DND-41 (cell line): Measurements from ENCODE around the gene SHPK.

Experiments
- ATAC-seq: fragments of 200-7000 bp; cut with Tn5 transposase; 3 replicates; pipeline ENCODE4 v1.9.1; 2021; ENCODE audit warnings: low read depth; ENCODE audit not compliant: insufficient read depth
- DNase-seq: peaks from one replicate; pipeline ENCODE4 v3.0.0-alpha.2; 2020
- H2AFZ ChIP-seq: 2 replicates; pipeline ENCODE4 v1.6.0; 2012; ENCODE audit warnings: low read depth, low read length
- H3K27ac ChIP-seq: 2 replicates; pipeline ENCODE4 v1.5.1; 2012; ENCODE audit warnings: low read length, inconsistent platforms
- H3K27me3 ChIP-seq: fragments of 200-600 bp; sonication (generic); 2 replicates; pipeline ENCODE4 v1.6.0; 2012; ENCODE audit warnings: low read length, mild to moderate bottlenecking, inconsistent platforms; ENCODE audit not compliant: insufficient read depth, poor library complexity
- H3K36me3 ChIP-seq: 2 replicates; pipeline ENCODE4 v1.5.1; 2012; ENCODE audit warnings: low read length, inconsistent platforms; ENCODE audit not compliant: insufficient read depth
- H3K4me1 ChIP-seq: 2 replicates; pipeline ENCODE4 v1.5.1; 2012; ENCODE audit warnings: mild to moderate bottlenecking, low read length; ENCODE audit not compliant: insufficient read depth
- H3K4me2 ChIP-seq: 2 replicates; pipeline ENCODE4 v1.6.0; 2012; ENCODE audit warnings: mild to moderate bottlenecking, moderate library complexity, low read length, inconsistent platforms; ENCODE audit not compliant: insufficient read depth
- H3K4me3 ChIP-seq, 2 experiments: fragments of 200-600 bp in 1 of 2; shearing (Covaris generic) in 1 of 2; 2 replicates each; pipeline ENCODE4 v1.5.1; 2012 to 2016; ENCODE audit warnings: inconsistent platforms in 2 of 2, low read length in 2 of 2, mild to moderate bottlenecking in 2 of 2, low read depth in 1 of 2, moderate library complexity in 1 of 2
- H3K79me2 ChIP-seq: 2 replicates; pipeline ENCODE4 v1.6.0; 2012; ENCODE audit warnings: low read length, inconsistent platforms; ENCODE audit not compliant: insufficient read depth
- H3K9ac ChIP-seq: 2 replicates; pipeline ENCODE4 v1.6.0; 2012; ENCODE audit warnings: low read depth, mild to moderate bottlenecking, inconsistent platforms, low read length, moderate library complexity
- H3K9me3 ChIP-seq: 2 replicates; pipeline ENCODE4 v1.5.1; 2012; ENCODE audit warnings: low read length, moderate library complexity, mild to moderate bottlenecking, inconsistent platforms; ENCODE audit not compliant: insufficient read depth, severe bottlenecking
- H4K20me1 ChIP-seq: 2 replicates; pipeline ENCODE4 v1.6.0; 2012; ENCODE audit warnings: low read length; ENCODE audit not compliant: insufficient read depth
- EZH2 ChIP-seq: IDR thresholded peaks from 3 replicates; pipeline ENCODE4 v1.6.1; 2012; ENCODE audit warnings: borderline replicate concordance, low read depth, mild to moderate bottlenecking, moderate library complexity, low read length, inconsistent platforms; ENCODE audit not compliant: severe bottlenecking
- TF ChIP-seq, protein P1 (sequence below): IDR thresholded peaks from 2 replicates; pipeline ENCODE4 v1.5.1; 2012; ENCODE audit warnings: borderline replicate concordance, low read length, moderate library complexity, mild to moderate bottlenecking; ENCODE audit not compliant: poor library complexity, severe bottlenecking; ENCODE audit errors: extremely low read depth

SHPK gene

DNA sequence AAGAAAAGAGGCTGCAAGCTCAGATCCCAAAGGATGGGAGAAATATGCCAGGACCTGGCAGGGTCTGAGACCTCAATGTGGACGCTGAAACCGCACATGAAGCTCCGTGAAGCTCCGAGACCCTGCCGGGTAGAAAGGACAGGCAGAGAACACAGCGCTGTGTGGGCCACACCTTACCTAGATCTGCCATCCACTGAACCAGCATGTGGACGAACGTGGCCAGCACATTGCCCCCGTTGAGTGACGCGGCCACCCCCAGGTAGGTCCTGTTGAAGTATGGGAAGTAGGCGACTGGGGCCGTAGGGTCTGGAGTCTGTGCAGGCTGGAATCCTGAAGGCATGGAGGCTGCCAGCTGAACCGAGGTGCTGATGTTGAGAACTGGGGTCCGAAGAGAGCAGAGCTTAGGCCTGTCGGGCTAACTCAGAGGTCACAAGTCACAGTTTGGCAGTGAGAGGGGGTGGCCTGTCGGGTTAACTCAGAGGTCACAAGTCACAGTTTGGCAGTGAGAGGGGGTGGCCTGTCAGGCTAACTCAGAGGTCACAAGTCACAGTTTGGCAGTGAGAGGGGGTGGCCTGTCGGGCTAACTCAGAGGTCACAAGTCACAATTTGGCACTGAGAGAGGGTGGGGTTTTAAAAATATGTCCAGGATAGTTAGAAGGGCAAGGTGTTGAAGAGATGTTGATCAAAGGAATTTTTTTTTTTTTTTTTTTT is 20.7 kb downstream of the SHPK start:
- H3K9me3 ChIP-seq: peaks cover 3% of the 10 kb centered on the region
- H3K9ac ChIP-seq: no peak overlapping the region
- H3K27ac ChIP-seq: no peak overlapping the region
- H3K4me3 ChIP-seq: no peak overlapping the region
- TF ChIP-seq, protein P1, sequence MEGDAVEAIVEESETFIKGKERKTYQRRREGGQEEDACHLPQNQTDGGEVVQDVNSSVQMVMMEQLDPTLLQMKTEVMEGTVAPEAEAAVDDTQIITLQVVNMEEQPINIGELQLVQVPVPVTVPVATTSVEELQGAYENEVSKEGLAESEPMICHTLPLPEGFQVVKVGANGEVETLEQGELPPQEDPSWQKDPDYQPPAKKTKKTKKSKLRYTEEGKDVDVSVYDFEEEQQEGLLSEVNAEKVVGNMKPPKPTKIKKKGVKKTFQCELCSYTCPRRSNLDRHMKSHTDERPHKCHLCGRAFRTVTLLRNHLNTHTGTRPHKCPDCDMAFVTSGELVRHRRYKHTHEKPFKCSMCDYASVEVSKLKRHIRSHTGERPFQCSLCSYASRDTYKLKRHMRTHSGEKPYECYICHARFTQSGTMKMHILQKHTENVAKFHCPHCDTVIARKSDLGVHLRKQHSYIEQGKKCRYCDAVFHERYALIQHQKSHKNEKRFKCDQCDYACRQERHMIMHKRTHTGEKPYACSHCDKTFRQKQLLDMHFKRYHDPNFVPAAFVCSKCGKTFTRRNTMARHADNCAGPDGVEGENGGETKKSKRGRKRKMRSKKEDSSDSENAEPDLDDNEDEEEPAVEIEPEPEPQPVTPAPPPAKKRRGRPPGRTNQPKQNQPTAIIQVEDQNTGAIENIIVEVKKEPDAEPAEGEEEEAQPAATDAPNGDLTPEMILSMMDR: no peak
- TF ChIP-seq EZH2: no peak
- no peaks in the 10 kb centered on the region for H4K20me1 ChIP-seq
- H3K4me1 ChIP-seq: no peaks in the 10 kb centered on the region
- no peak overlapping the region for H3K4me2 ChIP-seq
- peaks cover 67% of the 10 kb centered on the region for H3K36me3 ChIP-seq
- ATAC-seq (no peak), DNase-seq (no peak)
- H3K79me2 ChIP-seq: no peaks in the 10 kb centered on the region
- no peak overlapping the region for H2AFZ ChIP-seq
- no peaks in the 10 kb centered on the region for H3K27me3 ChIP-seq

DNA sequence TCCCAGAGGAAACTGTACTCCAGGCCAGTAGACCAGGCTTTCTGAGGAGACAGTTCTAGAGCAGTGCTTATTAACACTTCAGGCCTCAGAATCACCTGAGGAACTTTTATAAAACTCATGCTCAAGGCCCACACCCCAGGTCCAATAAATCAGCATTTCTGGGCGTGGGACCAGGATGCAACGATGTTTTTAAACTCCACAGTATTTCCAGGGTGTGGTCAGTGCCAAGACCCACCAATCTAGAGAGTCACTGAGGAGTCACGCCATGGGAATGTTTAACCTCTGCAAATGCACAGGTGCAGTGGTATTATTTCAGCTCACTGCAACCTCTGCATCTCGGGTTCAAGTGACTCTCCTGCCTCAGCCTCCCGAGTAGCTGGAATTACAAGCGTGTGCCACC is 22.9 kb downstream of the SHPK start:
- no peak for ATAC-seq
- no peaks in the 10 kb centered on the region for H3K79me2 ChIP-seq

DNA sequence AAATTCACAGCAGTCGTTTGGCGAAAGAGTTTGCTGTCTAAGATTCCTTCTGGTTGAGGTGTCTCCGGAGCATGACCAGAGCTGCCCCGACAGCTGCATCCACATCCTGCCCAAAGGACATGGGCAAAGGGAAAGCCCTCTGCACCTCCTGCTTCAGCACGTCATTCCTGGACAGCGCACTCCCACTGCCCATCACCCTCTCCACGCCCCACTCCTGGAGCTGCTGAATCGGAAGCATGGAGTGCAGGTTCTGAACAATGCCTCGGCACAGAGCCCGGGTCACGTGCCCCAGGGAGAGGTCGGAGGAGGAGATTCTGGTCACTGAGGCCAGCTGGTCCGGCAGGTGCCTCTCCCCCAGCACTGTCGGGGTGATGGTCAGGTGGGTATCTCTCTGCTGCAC is 25.5 kb downstream of the SHPK start:
- no peaks in the 10 kb centered on the region for H3K27me3 ChIP-seq
- peaks cover 65% of the 10 kb centered on the region for H3K36me3 ChIP-seq
- H3K4me1 ChIP-seq: no peaks in the 10 kb centered on the region
- no peak overlapping the region for H2AFZ ChIP-seq
- no peak overlapping the region for H3K27ac ChIP-seq
- H4K20me1 ChIP-seq: peaks cover 3% of the 10 kb centered on the region
- no peak overlapping the region for H3K9ac ChIP-seq
- TF ChIP-seq EZH2: no peak
- TF ChIP-seq, protein P1: no peak
- no peak overlapping the region for H3K4me3 ChIP-seq
- no peak for ATAC-seq
- H3K4me2 ChIP-seq: no peak overlapping the region
- DNase-seq: no peak
- no peaks in the 10 kb centered on the region for H3K9me3 ChIP-seq
- H3K79me2 ChIP-seq: no peaks in the 10 kb centered on the region

More for the DNA sequence above, 22.9 kb downstream of the SHPK start:
- no peak overlapping the region for H3K4me3 ChIP-seq
- no peak overlapping the region for H2AFZ ChIP-seq
- no peak for TF ChIP-seq EZH2
- TF ChIP-seq, protein P1: no peak
- H3K4me2 ChIP-seq: no peak overlapping the region
- no peak overlapping the region for H3K27ac ChIP-seq
- no peak overlapping the region for H3K9ac ChIP-seq
- no peak for DNase-seq
- H3K4me1 ChIP-seq: no peaks in the 10 kb centered on the region
- peaks cover 72% of the 10 kb centered on the region for H3K36me3 ChIP-seq
- H4K20me1 ChIP-seq: no peaks in the 10 kb centered on the region; the same call in 1 of the 2 replicates
- H3K27me3 ChIP-seq: no peaks in the 10 kb centered on the region
- peaks cover 3% of the 10 kb centered on the region for H3K9me3 ChIP-seq

DNA sequence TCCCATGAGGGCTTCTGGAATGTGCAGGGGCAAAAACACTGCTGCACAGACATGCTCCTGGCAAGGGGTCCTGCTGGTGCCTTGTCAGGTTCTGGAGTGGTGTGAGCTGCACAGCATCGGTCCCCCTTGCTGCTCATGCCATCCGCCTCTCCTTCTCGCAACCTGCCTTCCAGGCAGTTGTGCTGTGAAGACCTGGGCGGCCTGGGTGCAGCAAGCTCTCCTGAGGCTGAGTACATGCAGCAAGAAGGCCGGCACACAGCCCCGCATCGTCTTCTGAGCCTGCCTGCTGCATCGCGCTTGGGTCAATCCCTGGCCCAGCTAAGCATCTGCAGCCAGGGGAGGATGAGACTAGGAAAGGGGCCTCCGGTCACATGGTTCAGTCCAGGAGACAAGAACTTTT is 26.4 kb downstream of the SHPK start:
- Histone ChIP-seq H3K27me3 (no peaks in the 10 kb centered on the region), H3K9ac (no peak overlapping the region), H3K36me3 (peaks cover 57% of the 10 kb centered on the region), H3K27ac (no peak overlapping the region), H2AFZ (no peak overlapping the region), H3K4me2 (no peak overlapping the region), H4K20me1 (peaks cover 3% of the 10 kb centered on the region), H3K79me2 (no peaks in the 10 kb centered on the region), H3K4me3 (no peak overlapping the region), H3K4me1 (no peaks in the 10 kb centered on the region), H3K9me3 (no peaks in the 10 kb centered on the region)
- no peak for TF ChIP-seq EZH2
- TF ChIP-seq, protein P1: no peak
- DNase-seq: no peak
- no peak for ATAC-seq
